AG04449 (cell line): ENCODE data around the gene PEX7.
"Not testable (repeated sequence)": the region's sequence is repeated elsewhere in the genome, so short reads cannot be mapped to it uniquely, and the experiment has no call there.

Experiments
- CTCF ChIA-PET: fragments of 350-600 bp; formaldehyde crosslinking; extraction: SDS; loops from one replicate; lab custom pipeline; 2021; ENCODE audit warnings: antibody characterized with exemption; lab: Yijun Ruan, JAX
- POLR2A ChIA-PET: fragments of 400-600, 350-600 bp; formaldehyde crosslinking; extraction: SDS; loops from one replicate; lab custom pipeline; 2020; ENCODE audit warnings: antibody characterized with exemption, inconsistent platforms; lab: Yijun Ruan, JAX
- DNase-seq: peaks from one replicate; pipeline ENCODE4 v3.0.0-alpha.2; 2010; ENCODE audit warnings: low read depth, low spot score
- H3K4me3 ChIP-seq: 2 replicates; pipeline ENCODE4 v1.5.1; 2011; ENCODE audit warnings: low read depth, mild to moderate bottlenecking, control low read depth, low read length
- CTCF ChIP-seq: IDR thresholded peaks from one replicate; pipeline ENCODE4 v1.5.1; 2011; ENCODE audit warnings: mild to moderate bottlenecking, moderate library complexity, low read length, control low read depth, inconsistent platforms; ENCODE audit not compliant: insufficient read depth; ENCODE audit errors: missing control alignments

The PEX7 gene

GRCh38 chr6:136788069-136788902 is 34.1 kb upstream of the PEX7 start:
- TF ChIP-seq CTCF: no peak
- no peak for DNase-seq
- ChIA-PET POLR2A (no interaction called here), CTCF (interaction anchor here (1.1 to 8.5 kb wide), 3 partner anchors 13 to 204 kb away, joined by 3 to 351 read pairs (median 146); no protein-coding TSS in a partner anchor)
- no peak overlapping the region; the same call in 1 of the 2 replicates for H3K4me3 ChIP-seq

GRCh38 chr6:136789440-136789839 is 33.0 kb upstream of the PEX7 start:
- H3K4me3 ChIP-seq, POLR2A ChIA-PET, DNase-seq: not testable (repeated sequence)
- CTCF ChIA-PET: interaction anchor here (1.1 to 8.5 kb wide), 4 partner anchors 144 to 239 kb away, joined by 3 to 351 read pairs (median 76); partner anchors contain the start of gene MAP7

- POLR2A ChIA-PET: no interaction called here
- peak overlapping the region; percentile 86 for H3K4me3 ChIP-seq
- CTCF ChIA-PET: interaction anchor here (0.6 to 8.5 kb wide), 9 partner anchors 10 to 252 kb away, joined by 3 to 351 read pairs (median 6); partner anchors contain the start of gene MAP7
- DNase-seq: no peak
- no peak for TF ChIP-seq CTCF
Measured at GRCh38 chr6:136790411-136791295, 31.7 kb upstream of the PEX7 start.

- ChIA-PET POLR2A (interaction anchor here (0.6 to 1.5 kb wide), 5 partner anchors 19 to 502 kb away, joined by 3 to 11 read pairs (median 3); partner anchors contain the start of gene BCLAF1), CTCF (interaction anchor here (0.6 to 8.5 kb wide), 69 partner anchors 9 to 1584 kb away, joined by 3 to 351 read pairs (median 5); partner anchors contain the start of genes BCLAF1, MAP7 and PEX7)
- DNase-seq: no peak
- H3K4me3 ChIP-seq: peak overlapping the region; percentile 86
- no peak for TF ChIP-seq CTCF
Measured at GRCh38 chr6:136791296-136792094, 30.9 kb upstream of the PEX7 start.

- peak overlapping the region; percentile 86 for H3K4me3 ChIP-seq
- CTCF ChIA-PET: interaction anchor here (0.6 to 8.5 kb wide), 73 partner anchors 10 to 1341 kb away, joined by 3 to 351 read pairs (median 5); partner anchors contain the start of genes BCLAF1, MAP7 and PEX7
- POLR2A ChIA-PET: interaction anchor here (0.6 to 1.5 kb wide), 5 partner anchors 19 to 502 kb away, joined by 3 to 11 read pairs (median 3); partner anchors contain the start of gene BCLAF1
- no peak for DNase-seq
- TF ChIP-seq CTCF: no peak
Measured at GRCh38 chr6:136792095-136792409, 30.3 kb upstream of the PEX7 start.
